Fibroblast of skin of right biceps (primary cell): ENCODE results near the gene ANGEL2.
A peak's percentile ranks its signal among the peaks of the same experiment; 100 is the strongest.
"Not testable (repeated sequence)": the region's sequence is repeated elsewhere in the genome, so short reads cannot be mapped to it uniquely, and the experiment has no call there.

Experiments
- DNase-seq: peaks from one replicate; pipeline ENCODE4 v3.0.0-alpha.2; 2013

The ANGEL2 gene

DNA sequence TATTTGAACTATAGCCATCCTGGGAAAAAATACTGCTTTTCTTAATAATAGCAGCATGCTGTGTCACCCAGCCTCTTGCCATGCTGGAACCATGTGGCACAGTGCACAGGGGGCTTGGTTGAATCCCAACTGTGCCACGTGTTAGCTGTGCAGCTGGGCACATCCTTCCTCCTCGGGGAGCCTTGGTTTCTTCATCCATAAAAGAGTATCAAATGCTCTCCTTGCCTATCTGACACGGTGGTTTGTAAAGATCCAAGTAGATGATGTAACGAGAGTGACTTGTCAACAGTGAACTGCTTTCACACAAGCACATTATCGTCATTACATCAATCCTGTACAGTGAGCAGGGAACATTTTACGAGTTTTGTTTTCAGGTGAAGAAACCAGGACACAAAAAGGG, 41.0 kb downstream of the ANGEL2 start:
- no peak for DNase-seq

DNA sequence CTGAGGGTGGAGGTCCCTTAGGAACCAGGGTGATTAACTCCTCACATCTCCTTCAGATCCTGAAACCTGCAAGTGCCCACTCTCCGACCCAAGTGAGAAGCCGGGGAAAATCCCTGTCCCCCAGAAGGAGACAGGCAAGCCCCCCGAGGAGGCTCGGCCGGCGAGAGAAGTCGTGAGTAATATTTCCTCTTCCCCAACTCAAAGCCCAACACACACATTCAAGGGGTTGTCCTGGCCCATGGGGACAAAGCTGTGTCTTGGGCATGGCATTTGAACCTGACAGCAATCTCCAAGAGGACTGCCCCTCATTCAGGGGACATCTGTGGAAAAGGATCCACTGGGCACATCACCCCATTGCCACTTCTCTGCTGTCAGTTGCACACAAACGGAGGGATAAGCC, 41.8 kb downstream of the ANGEL2 start:
- no peak for DNase-seq

DNA sequence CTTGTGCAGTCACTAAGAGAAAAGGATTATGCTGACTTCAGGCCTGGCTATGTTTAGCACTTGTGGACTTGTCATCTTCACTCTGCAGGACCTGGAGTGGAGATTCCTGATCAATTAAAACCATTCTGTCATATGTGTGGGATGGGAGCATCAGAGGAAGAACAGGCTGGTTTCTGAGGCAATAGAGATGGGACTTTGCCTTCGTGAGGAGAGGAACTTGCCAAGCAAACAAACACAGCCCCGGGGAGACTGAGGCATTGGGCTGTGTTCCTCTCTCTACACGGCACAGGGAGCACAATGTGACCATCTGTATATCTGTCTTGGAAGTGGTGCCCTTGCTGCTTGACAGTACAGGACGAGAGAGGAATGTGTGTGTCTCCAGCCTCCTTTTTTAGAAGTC, 42.2 kb downstream of the ANGEL2 start:
- DNase-seq, result no peak

- DNase-seq, result no peak
These were observed 44.4 kb downstream of the ANGEL2 start for GRCh38 chr1:212971312-212971711.

DNA sequence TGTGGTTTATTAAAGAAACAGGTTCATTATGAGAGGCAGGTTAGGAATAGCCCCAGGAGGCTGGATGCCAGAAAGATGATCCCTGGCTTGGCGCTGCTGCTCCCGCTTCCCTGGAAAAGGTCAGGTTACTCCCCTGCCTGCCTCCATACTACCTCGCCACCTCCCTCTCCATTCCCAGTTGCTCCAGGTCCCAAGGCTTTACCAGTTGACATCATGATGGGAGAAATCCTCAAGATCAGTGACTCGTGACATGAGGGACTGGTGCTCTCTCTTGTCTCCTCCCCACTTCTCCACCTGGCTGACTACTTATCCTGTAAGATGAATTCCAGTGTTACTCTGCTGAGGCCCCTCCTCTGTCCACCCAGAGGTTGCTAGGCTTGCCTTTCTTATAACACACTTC, 45.6 kb downstream of the ANGEL2 start:
- DNase-seq, result no peak

GRCh38 chr1:212968368-212968863, 47.3 kb downstream of the ANGEL2 start:
- DNase-seq, result no peak

- peak; percentile 79 for DNase-seq
These were observed 47.9 kb downstream of the ANGEL2 start for GRCh38 chr1:212967801-212968200.

DNA sequence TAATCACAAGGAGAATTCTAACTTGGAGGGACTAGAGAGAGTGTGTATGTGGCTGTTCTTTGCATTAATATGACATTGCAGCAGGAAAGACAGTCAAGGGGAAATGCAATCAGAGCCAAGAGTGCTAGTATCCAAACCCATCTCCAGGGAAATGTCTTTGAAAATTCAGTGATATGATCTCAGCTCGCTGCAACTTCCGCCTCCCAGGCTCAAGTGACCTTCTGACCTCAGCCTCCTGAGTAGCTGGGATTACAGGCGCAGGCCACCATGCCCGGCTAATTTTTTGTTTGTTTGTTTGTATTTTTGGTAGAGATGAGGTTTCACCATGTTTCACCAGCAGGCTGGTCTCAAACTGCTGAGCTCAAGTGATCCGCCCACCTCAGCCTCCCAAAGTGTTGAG, 49.1 kb downstream of the ANGEL2 start:
- DNase-seq, result no peak

GRCh38 chr1:212964993-212965392, 50.7 kb downstream of the ANGEL2 start:
- DNase-seq, result not testable (repeated sequence)

GRCh38 chr1:212964102-212964501, 51.6 kb downstream of the ANGEL2 start:
- no peak for DNase-seq

- DNase-seq, result no peak
These were observed 53.2 kb downstream of the ANGEL2 start for GRCh38 chr1:212962509-212962908.

- no peak for DNase-seq
These were observed 54.7 kb downstream of the ANGEL2 start for GRCh38 chr1:212960932-212961331.

DNA sequence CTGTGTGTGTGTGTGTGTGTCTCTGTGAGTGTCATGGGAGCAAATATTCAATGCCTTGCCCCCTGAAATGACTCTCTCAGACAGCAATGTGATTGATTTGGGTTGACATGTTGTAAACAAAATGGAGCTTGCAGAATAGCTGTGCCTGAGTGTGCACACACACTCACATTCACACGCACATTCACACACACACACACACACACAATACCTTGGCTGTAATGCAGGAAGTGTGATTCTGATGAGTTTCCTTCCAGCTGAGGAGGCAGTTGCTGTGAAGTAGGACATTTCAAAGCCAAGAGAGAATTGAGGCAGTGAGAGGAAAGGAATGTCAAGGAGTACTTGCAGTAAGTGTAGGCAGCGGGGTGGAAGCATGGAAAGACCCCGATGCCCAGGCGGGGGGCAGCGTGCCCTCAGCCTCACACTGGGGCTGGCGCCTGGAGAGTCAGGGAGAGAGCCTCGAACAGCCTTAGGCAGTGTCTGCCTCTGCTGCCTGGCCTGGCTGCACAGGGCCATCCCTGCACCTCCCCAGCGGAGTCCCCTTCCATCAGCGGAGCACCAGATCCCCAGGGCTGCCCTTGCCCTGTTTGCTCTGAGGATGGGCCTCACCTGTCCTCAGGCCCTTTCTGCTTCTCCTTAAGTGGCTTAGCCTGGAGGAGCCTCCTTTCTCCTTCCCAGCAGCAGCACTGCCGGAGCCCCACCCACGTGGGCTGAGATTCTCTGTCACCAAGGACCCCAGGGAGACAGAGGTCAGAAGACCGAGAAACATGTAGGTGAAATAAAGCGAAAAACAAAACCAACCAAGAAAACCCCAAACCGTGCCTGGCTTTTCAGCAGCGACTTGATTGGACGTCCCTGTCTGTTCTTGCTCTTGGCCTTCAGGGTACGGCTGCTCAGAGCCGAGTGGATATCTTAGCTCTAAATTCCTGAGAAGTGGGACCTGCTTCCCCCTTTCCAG, 56.1 kb downstream of the ANGEL2 start:
- no peak for DNase-seq

DNA sequence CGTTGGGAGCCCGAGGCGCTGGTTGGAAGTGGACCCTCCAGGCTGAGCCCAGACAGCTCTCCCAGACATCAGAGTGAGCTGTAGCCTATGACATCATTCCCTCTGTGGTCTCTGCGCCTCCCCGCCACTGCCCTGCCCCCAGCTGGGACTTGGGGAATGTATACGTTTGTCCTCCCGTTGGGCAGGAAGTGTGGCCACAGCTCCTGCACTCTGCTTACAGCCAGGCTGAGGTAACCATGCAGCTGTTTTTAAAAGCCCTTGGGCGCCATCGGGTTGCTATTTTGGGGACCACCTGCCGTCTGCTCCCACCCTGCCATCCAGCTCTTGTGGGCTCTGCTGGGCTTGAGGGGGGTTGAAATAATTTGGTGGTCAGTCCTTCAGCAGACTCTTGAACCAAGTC, 57.5 kb downstream of the ANGEL2 start:
- peak; percentile 66 for DNase-seq

- DNase-seq, result no peak
These were observed 58.1 kb downstream of the ANGEL2 start for GRCh38 chr1:212957546-212957945.

- DNase-seq, result no peak
These were observed 59.6 kb downstream of the ANGEL2 start for GRCh38 chr1:212955961-212956620.

DNA sequence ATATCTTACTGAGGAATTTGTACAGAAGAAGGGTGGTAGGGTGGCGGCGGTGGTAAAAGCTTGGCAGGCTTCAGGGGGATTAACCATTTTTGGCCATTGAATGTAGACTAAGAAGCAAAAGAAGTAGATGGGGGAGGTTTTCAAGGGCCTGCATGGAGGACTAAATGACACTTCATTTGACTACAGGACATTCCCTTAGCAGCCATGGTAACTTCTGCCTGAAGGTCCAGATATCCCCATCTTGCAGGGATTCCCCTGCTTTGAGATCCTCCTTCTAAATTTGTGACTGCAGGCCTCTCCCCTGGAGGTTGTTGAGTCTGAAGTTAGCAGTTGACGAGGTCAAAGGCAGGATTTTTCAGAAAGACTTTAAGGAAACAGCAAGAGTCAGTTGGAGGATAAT, 60.6 kb downstream of the ANGEL2 start:
- DNase-seq, result no peak

- no peak for DNase-seq
These were observed 61.2 kb downstream of the ANGEL2 start for GRCh38 chr1:212954514-212954913.

- DNase-seq, result no peak
These were observed 62.3 kb downstream of the ANGEL2 start for GRCh38 chr1:212953321-212953720.

GRCh38 chr1:212952641-212952976, 63.1 kb downstream of the ANGEL2 start:
- DNase-seq, result no peak

- no peak for DNase-seq
These were observed 63.6 kb downstream of the ANGEL2 start for GRCh38 chr1:212951947-212952640.

DNA sequence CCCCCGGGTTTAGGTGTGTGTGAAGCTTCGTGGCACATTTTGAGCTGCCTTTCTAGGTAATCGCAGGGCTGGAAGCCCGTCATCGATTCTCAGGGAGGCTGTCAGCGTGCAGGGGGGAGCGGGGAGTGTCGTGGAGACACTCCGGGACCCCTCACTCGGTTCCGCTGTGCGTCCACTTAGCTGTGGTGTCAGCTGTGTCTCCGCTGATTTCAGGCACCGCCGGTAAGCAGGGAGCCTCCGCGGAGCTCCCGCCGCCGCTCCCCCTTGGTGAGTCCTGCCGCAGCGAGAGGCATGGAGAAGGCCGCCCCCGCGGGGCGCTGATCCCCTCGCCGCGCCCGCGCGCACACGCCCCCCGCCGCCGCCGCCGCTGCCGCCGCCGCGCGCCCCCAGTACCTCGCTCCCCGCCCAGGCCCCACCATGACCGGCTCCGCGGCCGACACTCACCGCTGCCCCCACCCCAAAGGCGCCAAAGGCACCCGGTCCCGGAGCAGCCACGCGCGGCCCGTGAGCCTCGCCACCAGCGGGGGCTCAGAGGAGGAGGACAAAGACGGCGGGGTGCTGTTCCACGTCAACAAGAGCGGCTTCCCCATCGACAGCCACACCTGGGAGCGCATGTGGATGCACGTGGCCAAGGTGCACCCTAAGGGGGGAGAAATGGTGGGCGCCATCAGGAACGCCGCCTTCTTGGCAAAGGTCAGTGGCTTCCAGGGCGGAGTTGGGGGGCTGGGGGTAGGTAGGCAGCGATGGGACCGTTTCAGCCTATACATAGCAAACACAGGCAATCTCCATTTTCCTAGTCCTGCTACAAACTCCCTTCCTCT, 64.3 kb downstream of the ANGEL2 start:
- no peak for DNase-seq
